Measurements from ENCODE around the gene TNRC18. TPM values are rescaled to one million over a fixed set of nuclear protein-coding genes. Genes with fewer than 3 reads are reported as not detected.
A peak's percentile ranks its signal among the peaks of the same experiment; 100 is the strongest.
"Not testable (repeated sequence)": the region's sequence is repeated elsewhere in the genome, so short reads cannot be mapped to it uniquely, and the experiment has no call there.

The TNRC18 gene
- total RNA-seq, 4 donors from 2014 or later, result 79.9 to 160 (median 91.3) TPM

- TF ChIP-seq POLR2A (IDR thresholded peaks at IDR 0.05), result no peak
- no peak for TF ChIP-seq CTCF (IDR thresholded peaks at IDR 0.05)
- intact Hi-C loops (cut with DNase I; ENCODE audit: low total_unique reads), result no loop called here
- H3K4me3 ChIP-seq (ENCODE audit: low read depth, poor library complexity, severe bottlenecking), result no peak overlapping the region
- WGBS, 2 donors, result 95 to 98% methylated on average over 25 to 26 of the region's 33 CpGs
- DNase-seq (ENCODE audit: low spot score in 2 of 2), result no peak
Observed at GRCh38 chr7:5320802-5321396, 102.7 kb downstream of the TNRC18 start.

- 93 to 95% methylated on average over 13 of the region's 13 CpGs for WGBS, 2 donors
Observed at GRCh38 chr7:5320391-5320790, 103.2 kb downstream of the TNRC18 start.

GRCh38 chr7:5318613-5319012, 105.0 kb downstream of the TNRC18 start:
- intact Hi-C loops (cut with DNase I; ENCODE audit: low total_unique reads); DNase-seq (ENCODE audit: low spot score in 2 of 2): not testable (repeated sequence)
- 92 to 95% methylated on average over 5 of the region's 5 CpGs for WGBS, 2 donors

More at GRCh38 chr7:5320391-5320790, 103.2 kb downstream of the TNRC18 start:
- DNase-seq (ENCODE audit: low spot score in 2 of 2), result no peak
- TF ChIP-seq POLR2A (IDR thresholded peaks at IDR 0.05), result no peak
- no peak for TF ChIP-seq CTCF (IDR thresholded peaks at IDR 0.05)
- H3K4me3 ChIP-seq (ENCODE audit: low read depth, poor library complexity, severe bottlenecking), result no peak overlapping the region
- intact Hi-C loops (cut with DNase I; ENCODE audit: low total_unique reads), result no loop called here

GRCh38 chr7:5315761-5316160, 107.9 kb downstream of the TNRC18 start:
- intact Hi-C loops (cut with DNase I; ENCODE audit: low total_unique reads), result no loop called here
- WGBS, 2 donors, result 95 to 96% methylated on average over 11 to 14 of the region's 14 CpGs
- no peak overlapping the region for H3K4me3 ChIP-seq (ENCODE audit: low read depth, poor library complexity, severe bottlenecking)
- TF ChIP-seq CTCF (IDR thresholded peaks at IDR 0.05) (no peak), POLR2A (IDR thresholded peaks at IDR 0.05) (no peak)
- peak in 1 of 2 donors; percentile 79 for DNase-seq (ENCODE audit: low spot score in 2 of 2)

More at GRCh38 chr7:5318613-5319012, 105.0 kb downstream of the TNRC18 start:
- not testable (repeated sequence) for H3K4me3 ChIP-seq (ENCODE audit: low read depth, poor library complexity, severe bottlenecking)

- 78 to 88% methylated on average over 4 to 18 of the region's 19 CpGs for WGBS, 2 donors
- intact Hi-C loops (cut with DNase I; ENCODE audit: low total_unique reads), result no loop called here
- DNase-seq (ENCODE audit: low spot score in 2 of 2), result no peak
- no peak for TF ChIP-seq CTCF (IDR thresholded peaks at IDR 0.05)
- TF ChIP-seq POLR2A (IDR thresholded peaks at IDR 0.05), result no peak
- no peak overlapping the region for H3K4me3 ChIP-seq (ENCODE audit: low read depth, poor library complexity, severe bottlenecking)
Observed at GRCh38 chr7:5314864-5315263, 108.8 kb downstream of the TNRC18 start.

- DNase-seq (ENCODE audit: low spot score in 2 of 2); intact Hi-C loops (cut with DNase I; ENCODE audit: low total_unique reads); H3K4me3 ChIP-seq (ENCODE audit: low read depth, poor library complexity, severe bottlenecking): not testable (repeated sequence)
- 88% methylated on average over 23 to 48 of the region's 48 CpGs for WGBS, 2 donors
Observed at GRCh38 chr7:5313076-5313885, 110.4 kb downstream of the TNRC18 start.

- DNase-seq (ENCODE audit: low spot score in 2 of 2); intact Hi-C loops (cut with DNase I; ENCODE audit: low total_unique reads); H3K4me3 ChIP-seq (ENCODE audit: low read depth, poor library complexity, severe bottlenecking): not testable (repeated sequence)
- WGBS, 2 donors, result 91% methylated on average over 29 to 39 of the region's 46 CpGs
Observed at GRCh38 chr7:5312276-5313070, 111.2 kb downstream of the TNRC18 start.

Measured in lower leg skin (tissue), 4 donors.